DOHH2 (cell line): ENCODE measurements around the gene ARL15.

Experiments
- H3F3A ChIP-seq: fragments of 200-600 bp; sonication (generic), shearing (Covaris generic); 2 replicates; pipeline ENCODE4 v1.6.0; 2016; ENCODE audit warnings: antibody characterized with exemption, mild to moderate bottlenecking; ENCODE audit not compliant: control insufficient read depth, insufficient read depth
- H3K27ac ChIP-seq: fragments of 200-600 bp; sonication (generic); 2 replicates; pipeline ENCODE4 v1.5.1; 2014; ENCODE audit warnings: low read depth, mild to moderate bottlenecking, low read length, moderate library complexity
- H3K27me3 ChIP-seq: fragments of 200-600 bp; sonication (generic); 2 replicates; pipeline ENCODE4 v1.6.1; 2014; ENCODE audit warnings: mild to moderate bottlenecking, low read length, mixed read lengths; ENCODE audit not compliant: control insufficient read depth
- H3K36me3 ChIP-seq: fragments of 200-600 bp; sonication (generic); 2 replicates; pipeline ENCODE4 v1.6.1; 2014; ENCODE audit warnings: mild to moderate bottlenecking, low read length, moderate library complexity, mixed read lengths; ENCODE audit not compliant: control insufficient read depth
- H3K4me1 ChIP-seq: fragments of 200-600 bp; sonication (generic); 2 replicates; pipeline ENCODE4 v1.6.1; 2014; ENCODE audit warnings: mild to moderate bottlenecking, low read length, mixed read lengths; ENCODE audit not compliant: control insufficient read depth
- H3K4me2 ChIP-seq: fragments of 200-600 bp; sonication (generic); 2 replicates; pipeline ENCODE4 v1.6.0; 2014; ENCODE audit warnings: mild to moderate bottlenecking, low read length, moderate library complexity
- H3K4me3 ChIP-seq: fragments of 200-600 bp; sonication (generic); 2 replicates; pipeline ENCODE4 v1.5.1; 2014; ENCODE audit warnings: mild to moderate bottlenecking, low read length, mixed read lengths
- H3K79me2 ChIP-seq: fragments of 200-600 bp; sonication (generic); 2 replicates; pipeline ENCODE4 v1.6.1; 2014; ENCODE audit warnings: mild to moderate bottlenecking, low read length, mixed read lengths; ENCODE audit not compliant: control insufficient read depth
- H3K9me2 ChIP-seq: fragments of 200-600 bp; sonication (generic); replicated peaks from 2 replicates; pipeline ENCODE4 v1.6.1; 2014; ENCODE audit warnings: mild to moderate bottlenecking, low read length, mixed read lengths; ENCODE audit not compliant: control insufficient read depth
- H3K9me3 ChIP-seq: fragments of 200-600 bp; sonication (generic); 2 replicates; pipeline ENCODE4 v1.6.1; 2014; ENCODE audit warnings: antibody characterized with exemption, low read length, mixed read lengths; ENCODE audit not compliant: control insufficient read depth, insufficient read depth
- H4K20me1 ChIP-seq: fragments of 200-600 bp; sonication (generic); 2 replicates; pipeline ENCODE4 v1.6.0; 2014; ENCODE audit warnings: low read depth, mild to moderate bottlenecking, antibody characterized with exemption, low read length, moderate library complexity; ENCODE audit not compliant: control insufficient read depth, insufficient read depth
- EZH2phosphoT487 ChIP-seq: fragments of 200-600 bp; sonication (generic); IDR thresholded peaks from 2 replicates; pipeline ENCODE4 v1.6.1; 2017; ENCODE audit warnings: borderline replicate concordance, mild to moderate bottlenecking, antibody characterized with exemption, low read length, moderate library complexity, mixed read lengths
- TF ChIP-seq, protein P1 (sequence below): fragments of 200-600 bp; sonication (generic); IDR thresholded peaks from one replicate; pipeline ENCODE4 v1.5.1; 2014; ENCODE audit warnings: antibody characterized with exemption, mild to moderate bottlenecking, low read depth, low read length; ENCODE audit not compliant: poor library complexity, severe bottlenecking

The ARL15 gene

DNA sequence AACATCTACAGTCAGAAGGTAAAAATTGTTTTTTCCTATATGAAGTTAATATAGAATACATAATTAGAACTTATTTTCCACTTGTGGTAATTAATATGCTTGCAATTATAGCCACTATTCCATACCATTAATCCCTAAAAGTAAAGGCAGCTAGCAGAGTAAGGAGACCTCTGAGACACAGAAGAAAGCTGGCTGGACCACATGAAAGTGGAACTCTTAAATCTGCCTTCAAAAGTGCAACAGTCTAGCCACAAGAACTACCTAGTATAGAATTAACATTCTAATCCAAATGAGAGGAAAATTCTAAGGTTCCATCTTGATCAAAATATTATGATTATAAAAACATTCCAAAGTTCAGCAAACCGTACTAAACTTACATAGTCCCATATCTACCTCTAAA is 37.6 kb downstream of the ARL15 start:
- no peak for TF ChIP-seq EZH2phosphoT487
- Histone ChIP-seq H3K27ac (no peak overlapping the region), H3F3A (no peaks in the 10 kb centered on the region), H3K9me2 (no peaks in the 10 kb centered on the region), H3K79me2 (no peaks in the 10 kb centered on the region), H4K20me1 (no peaks in the 10 kb centered on the region), H3K9me3 (peaks cover 5% of the 10 kb centered on the region; the same call in 1 of the 2 replicates), H3K27me3 (no peaks in the 10 kb centered on the region), H3K36me3 (no peaks in the 10 kb centered on the region), H3K4me2 (no peak overlapping the region), H3K4me3 (no peak overlapping the region), H3K4me1 (no peaks in the 10 kb centered on the region)

DNA sequence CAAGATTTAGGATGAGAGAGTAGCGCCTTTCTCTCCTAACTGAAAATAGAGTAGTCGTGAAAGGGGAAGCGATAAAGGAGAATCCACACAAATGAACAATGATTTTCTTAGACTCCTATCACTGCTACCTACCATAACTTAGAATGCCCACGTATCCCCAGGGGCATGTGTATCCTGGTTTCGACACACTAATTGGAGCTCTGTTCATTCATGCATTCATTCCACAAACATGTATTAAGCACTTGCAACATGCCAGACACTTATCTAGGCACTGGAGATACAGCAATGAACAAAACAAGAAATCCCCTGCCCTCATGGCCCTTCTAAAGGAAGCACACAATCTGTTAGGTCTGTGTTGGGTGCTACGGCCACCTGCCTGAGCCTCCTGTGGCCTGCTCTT is 40.0 kb downstream of the ARL15 start:
- Histone ChIP-seq H3K79me2 (no peaks in the 10 kb centered on the region), H3K27me3 (0 out of 2 replicates have a peak, but pooled peaks cover 2% of the 10 kb centered on the region), H4K20me1 (no peaks in the 10 kb centered on the region), H3F3A (no peaks in the 10 kb centered on the region), H3K4me1 (no peaks in the 10 kb centered on the region), H3K27ac (no peak overlapping the region), H3K4me3 (no peak overlapping the region), H3K9me3 (peaks cover 5% of the 10 kb centered on the region; the same call in 1 of the 2 replicates), H3K9me2 (no peaks in the 10 kb centered on the region), H3K4me2 (no peak overlapping the region), H3K36me3 (no peaks in the 10 kb centered on the region)
- TF ChIP-seq EZH2phosphoT487, result no peak
- TF ChIP-seq, protein P1, sequence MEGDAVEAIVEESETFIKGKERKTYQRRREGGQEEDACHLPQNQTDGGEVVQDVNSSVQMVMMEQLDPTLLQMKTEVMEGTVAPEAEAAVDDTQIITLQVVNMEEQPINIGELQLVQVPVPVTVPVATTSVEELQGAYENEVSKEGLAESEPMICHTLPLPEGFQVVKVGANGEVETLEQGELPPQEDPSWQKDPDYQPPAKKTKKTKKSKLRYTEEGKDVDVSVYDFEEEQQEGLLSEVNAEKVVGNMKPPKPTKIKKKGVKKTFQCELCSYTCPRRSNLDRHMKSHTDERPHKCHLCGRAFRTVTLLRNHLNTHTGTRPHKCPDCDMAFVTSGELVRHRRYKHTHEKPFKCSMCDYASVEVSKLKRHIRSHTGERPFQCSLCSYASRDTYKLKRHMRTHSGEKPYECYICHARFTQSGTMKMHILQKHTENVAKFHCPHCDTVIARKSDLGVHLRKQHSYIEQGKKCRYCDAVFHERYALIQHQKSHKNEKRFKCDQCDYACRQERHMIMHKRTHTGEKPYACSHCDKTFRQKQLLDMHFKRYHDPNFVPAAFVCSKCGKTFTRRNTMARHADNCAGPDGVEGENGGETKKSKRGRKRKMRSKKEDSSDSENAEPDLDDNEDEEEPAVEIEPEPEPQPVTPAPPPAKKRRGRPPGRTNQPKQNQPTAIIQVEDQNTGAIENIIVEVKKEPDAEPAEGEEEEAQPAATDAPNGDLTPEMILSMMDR, result no peak

DNA sequence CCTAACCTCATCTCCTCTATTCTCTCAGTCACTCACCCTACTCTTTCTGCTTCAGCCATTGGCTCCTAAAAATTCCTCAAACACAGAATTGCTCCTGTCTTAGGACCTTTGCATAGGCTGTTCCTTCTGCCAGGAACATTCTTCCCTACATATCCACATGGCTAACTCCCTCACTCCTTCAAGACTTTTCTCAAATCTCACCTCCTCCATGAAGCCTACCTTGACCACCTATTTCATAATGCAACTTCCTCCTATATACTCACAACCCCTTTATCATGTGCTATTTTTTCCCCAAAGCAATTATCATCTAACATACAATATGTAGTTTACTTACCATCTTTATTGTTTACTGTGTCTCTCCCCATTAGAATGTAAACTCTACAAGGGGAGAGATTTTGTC is 45.8 kb downstream of the ARL15 start:
- Histone ChIP-seq H3K27ac (no peak overlapping the region), H3K9me2 (no peaks in the 10 kb centered on the region), H3K4me2 (no peak overlapping the region), H3K4me1 (no peaks in the 10 kb centered on the region), H3K79me2 (no peaks in the 10 kb centered on the region), H3K4me3 (no peak overlapping the region), H3F3A (no peaks in the 10 kb centered on the region), H4K20me1 (no peaks in the 10 kb centered on the region), H3K9me3 (no peaks in the 10 kb centered on the region), H3K27me3 (0 out of 2 replicates have a peak, but pooled peaks cover 2% of the 10 kb centered on the region), H3K36me3 (no peaks in the 10 kb centered on the region)
- TF ChIP-seq EZH2phosphoT487, result no peak
- TF ChIP-seq, protein P1, result no peak

DNA sequence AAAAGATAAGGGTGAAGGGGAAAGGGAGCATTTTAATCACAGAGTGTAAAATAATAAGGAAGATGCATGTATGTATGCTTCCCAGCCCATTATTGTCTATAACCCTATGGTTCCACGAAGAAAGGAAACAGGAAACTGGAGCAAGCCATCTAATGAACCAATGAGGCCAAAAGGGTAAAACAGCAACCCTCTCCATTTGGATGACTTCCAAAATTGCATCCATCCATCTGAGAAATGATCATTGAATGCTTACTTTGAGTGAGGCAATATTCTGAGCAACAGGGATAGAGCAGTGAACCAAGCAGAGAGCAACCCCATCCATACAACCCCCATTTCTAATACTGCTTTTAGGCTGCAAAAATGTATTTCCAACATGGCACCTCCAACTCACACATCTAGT is 46.9 kb downstream of the ARL15 start:
- no peaks in the 10 kb centered on the region for H3K9me2 ChIP-seq
- no peaks in the 10 kb centered on the region for H4K20me1 ChIP-seq
- H3F3A ChIP-seq, result no peaks in the 10 kb centered on the region
- H3K36me3 ChIP-seq, result no peaks in the 10 kb centered on the region
- no peak for TF ChIP-seq EZH2phosphoT487
- TF ChIP-seq, protein P1, result no peak
- no peak overlapping the region for H3K27ac ChIP-seq
- no peaks in the 10 kb centered on the region for H3K9me3 ChIP-seq
- H3K4me2 ChIP-seq, result no peak overlapping the region
- H3K4me1 ChIP-seq, result no peaks in the 10 kb centered on the region
- H3K79me2 ChIP-seq, result no peaks in the 10 kb centered on the region
- H3K4me3 ChIP-seq, result no peak overlapping the region
- H3K27me3 ChIP-seq, result 0 out of 2 replicates have a peak, but pooled peaks cover 2% of the 10 kb centered on the region
